Fibroblast of skin of scalp (primary cell): Measurements from ENCODE around the gene POLDIP3.

Experiments used
- DNase-seq: peaks from one replicate; pipeline ENCODE4 v3.0.0-alpha.2; 2013

Gene POLDIP3

GRCh38 chr22:42641801-42642413 is 27.2 kb upstream of the POLDIP3 start:
- no peak for DNase-seq

DNA sequence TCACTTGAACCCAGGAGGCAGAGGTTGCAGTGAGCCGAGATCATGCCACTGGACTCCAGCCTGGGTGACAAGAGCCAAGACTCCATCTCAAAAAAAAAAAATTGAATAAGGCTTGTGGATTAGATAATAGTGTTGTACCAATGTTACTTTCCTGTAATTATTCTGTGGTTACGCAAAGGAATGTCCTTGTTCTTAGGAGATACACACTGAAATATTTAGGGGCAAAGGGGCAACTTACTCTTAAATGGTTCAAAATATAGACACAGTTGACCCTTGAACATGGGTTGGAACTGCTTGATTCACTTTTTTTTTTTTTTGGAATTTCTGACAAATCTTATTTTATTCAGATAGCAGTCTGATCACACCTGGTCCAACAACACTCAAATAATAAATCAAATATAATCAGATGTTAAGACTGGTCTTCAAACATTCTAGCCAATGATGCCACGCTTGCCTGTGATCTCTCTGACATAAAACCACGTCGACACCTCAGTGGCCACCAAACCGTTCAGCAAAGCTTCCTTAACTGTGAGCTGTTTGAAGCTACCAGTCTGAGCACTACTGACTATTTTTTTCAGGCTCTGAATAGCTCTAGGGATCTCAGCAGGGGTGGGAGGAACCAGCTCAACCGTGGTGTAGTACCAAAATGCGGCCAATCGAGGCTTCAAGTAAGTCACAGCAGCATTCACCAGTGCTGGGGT is 25.0 kb upstream of the POLDIP3 start:
- no peak for DNase-seq

DNA sequence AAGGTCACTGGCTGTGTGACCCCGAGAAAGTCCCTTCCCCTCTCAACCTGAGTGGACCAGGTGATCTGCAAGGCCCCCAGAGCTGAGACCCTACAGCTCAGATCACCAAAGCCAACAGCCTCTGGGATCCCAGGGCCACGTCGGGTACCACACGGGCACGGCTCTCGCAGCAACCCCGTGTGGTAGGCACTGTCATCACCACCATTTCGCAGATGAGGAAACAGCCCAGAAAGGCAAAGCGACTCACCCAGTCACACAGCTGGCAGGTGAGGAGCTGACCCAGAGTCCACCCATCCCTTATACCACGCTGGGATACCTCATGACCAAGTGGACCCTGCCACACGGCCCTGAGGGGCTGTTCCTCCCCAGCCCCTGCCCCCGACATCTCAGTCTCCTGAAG is 22.9 kb upstream of the POLDIP3 start:
- no peak for DNase-seq

DNA sequence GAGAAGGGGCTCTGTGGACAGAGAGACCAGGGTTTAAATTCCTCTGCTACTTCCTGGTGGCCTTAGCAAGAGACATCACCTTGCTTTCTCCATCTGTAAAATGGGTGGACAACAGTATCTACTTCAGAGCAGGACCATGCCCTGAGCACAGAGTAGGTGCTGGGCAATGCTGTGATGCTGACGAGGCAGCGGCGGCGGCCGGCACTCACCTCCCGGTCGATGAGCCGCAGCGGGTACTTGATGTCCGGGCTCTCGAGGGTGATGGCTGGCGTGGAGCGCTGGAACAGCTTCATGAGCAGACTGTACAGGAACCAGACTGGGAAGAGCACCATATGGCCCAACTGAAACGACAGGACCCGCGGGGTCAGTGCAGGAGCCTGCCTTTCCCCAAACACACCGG is 21.8 kb upstream of the POLDIP3 start:
- no peak for DNase-seq

- peak; percentile 94 for DNase-seq
Observed at GRCh38 chr22:42635531-42635930, 20.8 kb upstream of the POLDIP3 start.

- no peak for DNase-seq
Observed at GRCh38 chr22:42633013-42633412, 18.3 kb upstream of the POLDIP3 start.

GRCh38 chr22:42632096-42632495 is 17.4 kb upstream of the POLDIP3 start:
- peak; percentile 33 for DNase-seq

DNA sequence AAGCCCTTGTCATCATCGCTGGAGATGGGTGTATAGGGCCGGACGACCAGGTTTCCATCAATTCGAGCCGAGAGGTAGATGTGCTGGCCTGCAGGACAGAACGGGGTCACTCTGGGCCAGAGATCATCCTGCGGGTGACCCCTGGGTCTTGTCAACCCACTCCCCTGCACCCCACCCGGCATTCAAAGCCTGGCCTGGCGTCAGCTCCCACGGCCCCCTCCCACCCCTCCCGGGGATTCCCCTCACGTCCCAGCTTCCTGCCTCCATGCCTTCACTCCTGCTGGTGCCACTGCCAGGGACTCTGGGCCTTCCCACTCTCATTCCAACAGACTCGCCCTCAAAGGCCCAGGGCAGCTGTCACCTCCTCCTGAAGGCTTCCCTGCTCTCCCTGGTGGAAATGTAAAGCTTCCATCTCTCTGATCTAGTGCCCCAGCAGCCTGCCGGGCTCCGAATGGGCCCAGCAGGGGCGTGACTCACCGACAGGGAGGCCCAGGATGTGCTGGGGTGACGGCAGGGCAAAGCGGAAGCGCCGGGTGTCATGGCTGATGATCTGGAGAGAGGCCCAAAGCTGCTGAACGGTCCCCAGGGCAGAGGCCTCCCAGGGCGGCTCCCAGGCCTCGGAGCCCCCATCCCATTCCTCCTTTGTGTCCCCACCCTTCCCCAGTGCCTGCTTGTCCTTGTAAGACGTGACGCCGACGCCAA is 16.4 kb upstream of the POLDIP3 start:
- DNase-seq, result no peak

GRCh38 chr22:42630211-42630610 is 15.5 kb upstream of the POLDIP3 start:
- no peak for DNase-seq

DNA sequence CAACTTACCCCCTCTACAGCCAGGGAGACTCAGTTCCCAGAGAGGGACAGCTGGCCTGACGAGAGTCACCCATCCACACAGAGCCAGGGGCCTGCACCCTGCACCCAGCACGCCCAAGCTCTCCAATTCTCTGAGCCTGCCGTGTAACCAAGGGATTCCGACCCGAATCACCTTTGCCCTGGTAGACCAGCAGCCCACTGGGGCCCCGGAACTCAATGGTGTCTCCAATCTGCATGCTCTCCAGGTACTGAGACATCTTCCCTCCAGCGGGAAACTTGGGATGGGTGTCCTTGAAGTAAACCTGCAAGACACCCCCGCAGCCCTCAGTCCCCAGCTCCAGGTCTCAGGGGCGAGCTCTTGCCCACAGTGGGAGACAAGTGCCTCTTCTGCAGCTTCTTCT is 13.3 kb upstream of the POLDIP3 start:
- no peak for DNase-seq

GRCh38 chr22:42626951-42627625 is 12.4 kb upstream of the POLDIP3 start:
- no peak for DNase-seq

DNA sequence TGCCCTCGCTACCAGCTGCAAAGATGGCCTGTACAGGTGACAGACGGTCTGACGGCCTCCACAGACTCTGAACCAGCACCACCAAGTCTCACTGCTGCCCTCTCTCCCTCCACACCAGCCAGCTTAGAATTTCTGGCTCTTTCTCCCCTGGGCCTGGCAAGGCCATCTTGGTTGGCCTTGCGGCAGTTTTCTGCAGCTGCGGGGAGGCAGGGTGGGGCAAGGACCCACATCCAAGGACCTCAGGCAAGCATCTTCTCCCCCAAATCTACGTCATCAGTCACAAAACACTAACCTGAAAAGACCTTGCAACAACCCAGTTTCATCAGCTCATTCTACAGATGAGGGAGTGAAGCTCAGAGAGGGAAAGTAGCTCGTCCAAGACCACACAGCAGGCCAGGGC is 11.7 kb upstream of the POLDIP3 start:
- DNase-seq, result no peak

- no peak for DNase-seq
Observed at GRCh38 chr22:42625416-42625815, 10.7 kb upstream of the POLDIP3 start.

- DNase-seq, result no peak
Observed at GRCh38 chr22:42624551-42625106, 9.9 kb upstream of the POLDIP3 start.

DNA sequence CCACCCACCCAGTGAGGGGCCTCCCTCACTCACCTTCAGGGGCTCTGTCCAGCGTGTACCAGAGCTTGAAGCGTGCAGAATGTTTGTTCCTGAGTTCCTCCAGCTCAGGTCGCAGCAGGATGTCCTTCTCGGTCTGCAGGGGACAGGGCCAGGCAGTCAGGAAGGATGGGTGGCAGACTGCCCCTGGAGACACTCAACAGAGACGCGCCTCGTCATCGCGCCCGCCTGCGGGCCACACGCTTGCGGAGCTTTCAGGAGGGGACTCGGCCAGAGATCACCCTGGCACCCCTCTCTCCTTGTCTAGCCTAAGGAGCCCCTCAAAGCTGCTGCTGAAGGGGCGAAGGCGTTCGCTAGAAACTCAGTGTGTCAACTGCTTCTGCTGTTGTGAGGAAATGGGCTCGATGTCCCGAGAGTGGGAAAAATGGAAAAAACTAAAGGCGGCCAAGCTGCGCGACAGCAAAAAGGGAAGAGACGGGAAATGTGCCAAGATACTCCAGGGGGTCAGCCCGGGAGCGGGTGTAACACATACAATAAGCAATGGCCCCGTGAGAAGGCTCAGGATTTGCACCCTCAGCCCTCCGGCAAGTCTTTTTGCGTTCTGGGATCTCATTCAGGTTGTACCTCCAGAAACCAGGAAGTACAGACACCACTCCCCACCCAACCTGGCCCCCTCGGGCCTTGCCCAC is 9.2 kb upstream of the POLDIP3 start:
- no peak for DNase-seq

- no peak for DNase-seq
Observed at GRCh38 chr22:42623301-42623751, 8.6 kb upstream of the POLDIP3 start.

DNA sequence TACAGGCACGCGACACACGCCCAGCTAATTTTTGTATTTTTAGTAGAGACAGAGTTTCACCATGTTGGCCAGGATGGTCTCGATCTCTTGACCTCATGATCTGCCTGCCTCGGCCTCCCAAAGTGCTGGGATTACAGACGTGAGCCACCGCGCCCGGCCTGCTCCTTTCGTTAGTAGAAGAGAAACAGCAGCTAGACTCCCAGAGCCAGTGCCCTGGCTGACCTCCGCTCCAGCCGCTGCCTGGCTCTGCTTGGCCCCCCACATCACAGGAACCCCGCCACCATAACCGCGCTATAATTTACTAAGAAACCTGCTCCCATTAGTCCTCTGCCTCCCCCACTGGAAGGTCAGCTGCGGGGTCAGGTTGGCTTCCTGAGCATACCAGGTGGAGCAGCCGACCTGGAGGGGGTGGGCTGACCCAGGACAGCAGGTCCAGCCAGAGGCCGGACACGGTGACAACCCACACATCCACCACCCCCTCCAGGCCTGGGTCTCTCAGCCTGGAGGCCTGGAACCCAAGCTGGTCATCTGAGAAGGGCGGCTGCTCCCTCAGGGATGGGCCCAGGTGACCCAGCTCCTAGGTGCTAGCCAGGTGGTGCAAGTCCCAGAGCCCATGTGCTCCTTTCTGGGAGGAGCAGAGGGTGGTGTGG is 7.5 kb upstream of the POLDIP3 start:
- DNase-seq, result no peak

DNA sequence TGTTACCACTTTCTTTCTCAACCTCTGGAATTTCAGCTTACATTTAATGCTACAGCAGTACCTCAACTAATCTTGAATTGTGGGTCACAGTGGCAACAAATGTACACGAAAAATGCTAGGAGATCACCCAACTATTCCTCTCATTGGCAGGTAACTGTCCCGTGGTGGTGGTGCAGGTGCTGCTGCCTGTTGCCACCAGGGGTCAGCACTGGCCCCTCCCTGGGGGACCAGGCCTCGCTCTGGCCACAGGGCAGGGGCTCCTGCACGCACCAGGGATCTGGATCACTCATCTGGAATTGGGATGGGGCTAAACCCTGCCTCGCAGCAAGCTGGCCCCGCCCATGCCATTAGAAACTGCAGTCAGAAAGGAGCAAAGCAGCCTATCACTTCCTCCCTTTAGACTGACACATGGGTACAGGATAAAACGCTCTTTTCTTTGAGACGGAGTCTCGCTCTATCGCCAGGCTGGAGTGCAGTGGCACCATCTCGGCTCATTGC is 6.9 kb upstream of the POLDIP3 start:
- peak; percentile 85 for DNase-seq

GRCh38 chr22:42620084-42620483 is 5.4 kb upstream of the POLDIP3 start:
- no peak for DNase-seq

DNA sequence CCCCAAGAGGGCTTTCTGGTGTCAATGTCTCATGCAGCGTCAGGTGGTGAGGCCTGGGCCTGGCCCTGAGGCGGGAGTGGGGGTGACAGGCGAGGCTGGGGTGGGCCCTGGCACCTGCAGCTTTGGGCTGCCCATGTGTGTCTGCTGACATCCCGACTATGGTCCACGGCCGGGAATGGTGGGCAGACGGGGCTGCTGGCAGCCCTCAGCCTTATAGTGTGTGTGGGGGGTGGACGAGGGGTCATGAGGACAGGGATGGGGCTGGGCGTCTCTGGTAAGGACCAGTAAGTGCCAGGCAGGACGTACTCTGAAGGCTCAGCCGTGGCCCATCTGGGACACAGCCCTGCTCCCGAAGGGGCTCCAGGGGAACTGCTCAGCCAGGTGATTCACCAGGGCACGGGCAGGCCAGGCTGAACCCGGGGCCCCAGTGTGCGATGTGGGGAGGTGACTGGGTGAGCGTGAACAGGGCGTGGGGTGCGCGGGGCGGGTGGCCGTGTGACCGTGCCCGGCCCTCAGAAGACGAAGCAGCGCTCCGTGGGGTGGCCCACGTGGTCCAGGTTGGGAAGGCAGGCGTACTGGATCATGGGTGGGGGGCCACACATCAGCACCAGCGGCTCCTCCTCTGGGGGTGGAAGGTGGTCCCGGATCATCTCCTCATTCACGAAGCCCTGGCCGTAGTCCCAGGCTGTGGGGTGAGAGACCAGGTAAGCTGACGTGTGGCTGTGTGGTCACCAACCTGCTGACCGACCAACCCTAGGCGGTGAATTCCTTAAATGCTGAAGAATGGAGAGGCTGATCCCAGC is 4.8 kb upstream of the POLDIP3 start:
- DNase-seq, result no peak
